ENCODE measurements around the gene PPP2R5E. TPM values are rescaled to one million over a fixed set of nuclear protein-coding genes. Genes with fewer than 3 reads are reported as not detected.

The PPP2R5E gene
- total and polyA plus RNA-seq, 2 of the 8 experiments (the other 6 are each of a cell fraction or from before 2014, with no cell fraction given), result 6.8 to 64.6 TPM

- no peak overlapping the region for H2AFZ ChIP-seq (ENCODE audit: low read length)
- no peaks in the 10 kb centered on the region for H3K9me3 ChIP-seq (ENCODE audit: insufficient read depth in 2 of 2, low read depth in 1 of 2, low read length in 1 of 2)
- no peak overlapping the region for H2BK15ac ChIP-seq (ENCODE audit: low read length)
- TF ChIP-seq, protein P1, sequence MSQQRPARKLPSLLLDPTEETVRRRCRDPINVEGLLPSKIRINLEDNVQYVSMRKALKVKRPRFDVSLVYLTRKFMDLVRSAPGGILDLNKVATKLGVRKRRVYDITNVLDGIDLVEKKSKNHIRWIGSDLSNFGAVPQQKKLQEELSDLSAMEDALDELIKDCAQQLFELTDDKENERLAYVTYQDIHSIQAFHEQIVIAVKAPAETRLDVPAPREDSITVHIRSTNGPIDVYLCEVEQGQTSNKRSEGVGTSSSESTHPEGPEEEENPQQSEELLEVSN (IDR thresholded peaks at IDR 0.05), result no peak
- TF ChIP-seq TBP (IDR thresholded peaks at IDR 0.05; ENCODE audit: low read depth, low read length), result no peak
- no peak for TF ChIP-seq EZH2 (IDR thresholded peaks at IDR 0.05; ENCODE audit: low read depth, low read length, severe bottlenecking)
- TF ChIP-seq EGR1 (IDR thresholded peaks at IDR 0.05; ENCODE audit: borderline replicate concordance, low read depth, low read length), result no peak
- no peak for TF ChIP-seq JUND (IDR thresholded peaks at IDR 0.05; ENCODE audit: low read length)
- TF ChIP-seq USF2 (IDR thresholded peaks at IDR 0.05; ENCODE audit: low read length), result no peak
- H4K91ac ChIP-seq (replicated peaks; ENCODE audit: insufficient read length, low read length), result no peak overlapping the region
- H3K18ac ChIP-seq (ENCODE audit: extremely low read depth, low read length), result no peak overlapping the region
- DNase-seq (ENCODE audit: low read depth in 1 of 2, low spot score in 2 of 2), result no peak
- POLR2A ChIA-PET (ENCODE audit: partially characterized antibody), result no interaction called here
- no peak overlapping the region for H3K4me2 ChIP-seq (ENCODE audit: insufficient read depth in 1 of 2, low read depth in 2 of 2, low read length in 2 of 2)
- no peak overlapping the region for H3K9ac ChIP-seq (replicated peaks in 1 of 4; ENCODE audit: extremely low read depth in 1 of 4, low read depth in 3 of 4, low read length in 3 of 4)
- H3K14ac ChIP-seq (ENCODE audit: insufficient read length), result no peak overlapping the region
- no peaks in the 10 kb centered on the region for H3K23me2 ChIP-seq (ENCODE audit: low read depth, low read length)
- no peak overlapping the region for H2BK12ac ChIP-seq (ENCODE audit: low read depth, low read length)
- H3K4me1 ChIP-seq (replicated peaks in 1 of 4; ENCODE audit: control insufficient read depth in 3 of 4, insufficient read depth in 4 of 4, low read length in 3 of 4), result peaks cover 0 to 4% (median under 1%) of the 10 kb centered on the region in 4 experiments; a peak in 2 of 7 replicates
- no peak overlapping the region for H2BK120ac ChIP-seq (replicated peaks; ENCODE audit: low read depth, low read length)
- H3K27me3 ChIP-seq (replicated peaks in 1 of 4; ENCODE audit: control insufficient read depth in 3 of 4, extremely low read depth in 1 of 4, insufficient read depth in 3 of 4, low read length in 3 of 4), result no peaks in the 10 kb centered on the region
- no peak overlapping the region for H4K8ac ChIP-seq (ENCODE audit: extremely low read depth, insufficient read depth, low read length)
- peaks cover 0 to 76% of the 10 kb centered on the region in 2 experiments; a peak in 3 of 4 replicates for H3K79me2 ChIP-seq (ENCODE audit: control insufficient read depth in 1 of 2, insufficient read depth in 2 of 2, low read length in 2 of 2)
- H4K5ac ChIP-seq (ENCODE audit: insufficient read length, low read depth, low read length), result no peak overlapping the region
- H3K56ac ChIP-seq (replicated peaks; ENCODE audit: insufficient read length, low read depth, low read length), result peak overlapping the region; percentile 25
- H3K36me3 ChIP-seq (ENCODE audit: control insufficient read depth in 2 of 4, insufficient read depth in 4 of 4, low read length in 3 of 4), result no peaks in the 10 kb centered on the region; a peak in 1 of 8 replicates
- no peak for FAIRE-seq
- H2BK20ac ChIP-seq (ENCODE audit: low read length), result no peak overlapping the region
- H3K27ac ChIP-seq (ENCODE audit: low read depth, low read length), result no peak overlapping the region
- H3K4me3 ChIP-seq (ENCODE audit: extremely low read depth in 1 of 4, insufficient read depth in 2 of 4, low read depth in 3 of 4, low read length in 4 of 4), result no peak overlapping the region
- H3K4ac ChIP-seq (replicated peaks; ENCODE audit: insufficient read length, low read depth, low read length), result no peak overlapping the region
- 68% methylated on average over 4 of the region's 4 CpGs; no CpG with 5 or more reads in 1 of the 2 experiments for WGBS, 2 experiments (ENCODE audit: extremely low coverage in 1 of 2, insufficient coverage in 1 of 2, insufficient read length in 1 of 2, insufficient replicate concordance in 2 of 2, low coverage in 1 of 2, low lambda C conversion rate in 2 of 2, missing lambda C conversion rate in 1 of 2)
- peaks cover 6% of the 10 kb centered on the region for H3K79me1 ChIP-seq (ENCODE audit: low read depth, low read length)
- H4K20me1 ChIP-seq (replicated peaks in 1 of 2; ENCODE audit: control insufficient read depth in 1 of 2, insufficient read depth in 2 of 2, low read length in 2 of 2), result peaks cover 2 to 3% of the 10 kb centered on the region in 2 experiments
- no peak overlapping the region for H2AK5ac ChIP-seq (ENCODE audit: low read depth, low read length)
- H3K23ac ChIP-seq (ENCODE audit: insufficient read length), result no peak overlapping the region
- no peak overlapping the region for H2BK5ac ChIP-seq (ENCODE audit: low read depth, low read length)
- CTCF ChIA-PET (ENCODE audit: partially characterized antibody), result interaction anchor here (0.6 to 1.4 kb wide), 4 partner anchors 10 to 26 kb away, joined by 3 to 4 read pairs (median 4); no protein-coding TSS in a partner anchor
These were observed 75.6 kb downstream of the PPP2R5E start for GRCh38 chr14:63467440-63468072.

Data from H1 (cell line).